Activated T-cell treated with anti-CD3 and anti-CD28 coated beads, Interleukin-2, amount 50 U/mL, for 4 hours (primary cell): ENCODE measurements around the gene DBR1. TPM values are rescaled to one million over a fixed set of nuclear protein-coding genes. Genes with fewer than 3 reads are reported as not detected.
A peak's percentile ranks its signal among the peaks of the same experiment; 100 is the strongest.

Source experiments
- ATAC-seq, 2 donors: fragments of 200-7000 bp; cut with Tn5 transposase; one replicate each; pipeline ENCODE4 v1.10.0; 2021
- DNase-seq: peaks from one replicate; pipeline ENCODE4 v3.0.0-alpha.2; 2020
- H3K27me3 Mint-ChIP-seq: one replicate; pipeline ENCODE4 v1.8.0; 2021; ENCODE audit warnings: low read depth, mixed read lengths
- H3K36me3 Mint-ChIP-seq: one replicate; pipeline ENCODE4 v1.8.0; 2022; ENCODE audit warnings: mixed read lengths; ENCODE audit not compliant: insufficient read depth
- H3K4me1 Mint-ChIP-seq: one replicate; pipeline ENCODE4 v1.8.0; 2021; ENCODE audit warnings: low read depth, mixed read lengths
- H3K4me3 Mint-ChIP-seq: one replicate; pipeline ENCODE4 v1.8.0; 2021; ENCODE audit warnings: mild to moderate bottlenecking, moderate library complexity, mixed read lengths
- H3K9me3 Mint-ChIP-seq: one replicate; pipeline ENCODE4 v1.8.0; 2021; ENCODE audit warnings: mixed read lengths
- total RNA-seq, 3 donors: library from RNA; stranded (reverse); gene quantifications; one replicate each; pipeline ENCODE4 v1.2.1, GENCODE V29; 2021

The DBR1 gene
- total RNA-seq, 3 donors from 2014 or later, result 36.2 to 40.9 (median 37.8) TPM

GRCh38 chr3:138124188-138124587 lies 50.5 kb downstream of the DBR1 start:
- Mint-ChIP-seq H3K36me3 (no peaks in the 10 kb centered on the region), H3K4me3 (no peak overlapping the region), H3K4me1 (no peaks in the 10 kb centered on the region), H3K27me3 (peaks cover 4% of the 10 kb centered on the region), H3K9me3 (peaks cover 4% of the 10 kb centered on the region)
- no peak for ATAC-seq
- no peak for DNase-seq

DNA sequence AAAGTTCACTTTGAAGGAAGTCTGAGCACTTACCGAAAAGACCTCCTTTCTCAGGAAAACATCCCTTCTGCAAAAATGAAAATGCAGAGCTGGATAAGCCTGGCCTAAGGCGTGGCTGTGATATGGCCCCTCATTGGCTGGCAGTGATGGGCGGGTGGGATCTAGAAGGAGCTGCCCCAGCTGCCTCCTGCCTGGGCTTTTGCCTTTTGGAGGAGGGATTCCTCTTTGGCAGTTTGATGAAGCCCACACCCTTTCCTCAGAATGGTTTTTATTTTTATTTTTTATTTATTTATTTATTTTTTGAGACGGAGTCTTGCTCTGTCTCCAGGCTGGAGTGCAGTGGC lies 55.3 kb downstream of the DBR1 start:
- Mint-ChIP-seq H3K9me3 (peaks cover 4% of the 10 kb centered on the region), H3K36me3 (no peaks in the 10 kb centered on the region), H3K27me3 (peaks cover 37% of the 10 kb centered on the region), H3K4me3 (no peak overlapping the region), H3K4me1 (peaks cover 10% of the 10 kb centered on the region)
- ATAC-seq, result no peak
- no peak for DNase-seq

GRCh38 chr3:138118612-138119422 lies 55.9 kb downstream of the DBR1 start:
- peak; percentile 28 for DNase-seq
- Mint-ChIP-seq H3K27me3 (peaks cover 43% of the 10 kb centered on the region), H3K9me3 (peaks cover 4% of the 10 kb centered on the region), H3K4me3 (no peak overlapping the region), H3K4me1 (peaks cover 10% of the 10 kb centered on the region), H3K36me3 (no peaks in the 10 kb centered on the region)
- ATAC-seq, result peak; percentile 59 to 64

DNA sequence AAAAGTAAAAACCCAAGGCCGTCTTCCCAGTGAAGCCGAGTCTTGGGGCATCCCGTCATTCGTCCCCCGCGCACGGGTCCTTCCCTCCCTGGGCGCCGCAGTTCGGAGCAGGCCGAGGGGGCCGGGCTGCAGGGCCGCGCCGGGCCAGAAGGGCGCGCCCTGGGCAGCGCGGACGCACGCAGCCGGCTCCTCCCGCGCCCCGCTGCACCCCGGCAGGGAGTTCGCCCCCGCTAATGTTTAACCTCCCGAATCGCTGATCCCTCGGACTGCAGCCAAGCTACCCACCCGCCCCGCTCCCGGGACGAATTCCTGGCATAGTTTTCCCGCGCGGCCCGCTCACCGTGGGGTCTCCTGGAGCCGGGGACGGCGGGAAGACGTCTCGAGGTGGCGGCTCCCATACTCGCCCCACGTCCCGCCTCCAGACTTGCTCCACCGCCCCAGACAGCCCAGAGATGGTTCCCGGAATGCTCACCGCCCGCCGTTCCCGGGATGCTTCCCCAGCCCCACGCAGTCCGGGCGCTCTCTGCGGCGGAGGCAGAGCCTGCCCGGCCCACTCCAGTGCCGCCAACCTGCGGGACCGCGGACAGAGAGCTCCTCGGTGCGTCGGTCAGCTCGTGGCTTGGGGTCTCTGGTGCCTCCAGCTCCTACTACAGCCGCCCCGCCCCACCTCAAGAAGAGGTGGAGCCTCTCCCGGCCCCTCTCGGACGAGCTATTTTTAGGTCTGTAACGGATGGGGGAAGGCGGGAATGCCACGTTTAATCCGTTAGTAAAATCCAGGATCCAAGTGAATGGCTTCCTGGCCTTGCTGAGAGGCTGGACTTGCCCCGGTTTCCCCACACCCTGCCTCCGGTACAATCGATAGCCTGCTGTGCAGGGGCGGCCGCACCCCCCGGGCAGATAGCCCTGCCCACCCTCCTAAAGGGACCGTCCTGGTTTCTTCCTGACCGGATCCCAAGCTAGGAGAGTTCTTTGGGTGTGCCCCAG lies 59.4 kb downstream of the DBR1 start, which contains the start of gene DZIP1L:
Gene DZIP1L, minus strand, starts transcription at position 621 of the 984 bp plus-strand sequence. CDS start 11,637 bp downstream, outside the sequence.
- H3K9me3 Mint-ChIP-seq, result no peaks in the 10 kb centered on the region
- H3K36me3 Mint-ChIP-seq, result no peaks in the 10 kb centered on the region
- peaks cover 10% of the 10 kb centered on the region for H3K4me1 Mint-ChIP-seq
- ATAC-seq, result peak; percentile 94 to 95
- no peak for DNase-seq
- H3K4me3 Mint-ChIP-seq, result peak within 1 kb of the TSS; percentile 76
- peaks cover 68% of the 10 kb centered on the region for H3K27me3 Mint-ChIP-seq

- DNase-seq, result no peak
- no peak for ATAC-seq
- peak overlapping the region; percentile 76 for H3K4me3 Mint-ChIP-seq
- no peaks in the 10 kb centered on the region for H3K9me3 Mint-ChIP-seq
- no peaks in the 10 kb centered on the region for H3K36me3 Mint-ChIP-seq
- peaks cover 68% of the 10 kb centered on the region for H3K27me3 Mint-ChIP-seq
- H3K4me1 Mint-ChIP-seq, result peaks cover 10% of the 10 kb centered on the region
Measured at GRCh38 chr3:138114431-138114918, 60.2 kb downstream of the DBR1 start.

DNA sequence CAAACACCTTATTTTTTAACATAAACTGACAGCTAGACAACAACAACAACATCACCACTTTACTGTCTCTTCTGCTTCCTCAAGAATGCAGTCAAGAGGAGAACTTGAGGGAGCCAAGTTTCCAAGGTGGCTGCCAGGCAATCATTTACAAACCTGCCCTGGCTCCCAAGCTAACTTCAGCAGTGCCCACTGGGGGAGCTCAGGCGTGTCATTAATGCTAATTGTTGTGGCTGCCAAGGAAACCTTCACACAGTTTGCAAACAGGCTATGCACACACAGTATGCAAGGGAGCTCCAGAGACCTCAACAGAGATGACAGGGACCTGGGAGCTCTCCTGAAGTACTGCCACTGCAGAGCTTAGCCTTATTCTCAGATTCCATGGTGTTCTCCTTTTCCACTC lies 61.4 kb downstream of the DBR1 start:
- Mint-ChIP-seq H3K9me3 (no peaks in the 10 kb centered on the region), H3K36me3 (no peaks in the 10 kb centered on the region), H3K4me1 (peaks cover 10% of the 10 kb centered on the region), H3K4me3 (no peak overlapping the region), H3K27me3 (peaks cover 61% of the 10 kb centered on the region)
- ATAC-seq (no peak), DNase-seq (no peak)

GRCh38 chr3:138112362-138112761 lies 62.4 kb downstream of the DBR1 start:
- Mint-ChIP-seq H3K9me3 (no peaks in the 10 kb centered on the region), H3K4me1 (peaks cover 10% of the 10 kb centered on the region), H3K36me3 (no peaks in the 10 kb centered on the region), H3K4me3 (no peak overlapping the region), H3K27me3 (peaks cover 56% of the 10 kb centered on the region)
- DNase-seq, result no peak
- no peak for ATAC-seq

Other genes starting within 250 kb of the DBR1 start
- gene CLDN18, start 164.8 kb downstream of the DBR1 start, total RNA-seq, result under 1 TPM; 0.08 to 0.18 (median 0.13) TPM
- not detected for gene DZIP1L, start 59.3 kb downstream of the DBR1 start, total RNA-seq
- not detected for gene A4GNT, start 42.5 kb downstream of the DBR1 start, total RNA-seq
- 10 to 100 TPM; 51.4 to 54.6 (median 52.4) TPM for gene ARMC8, start 12.4 kb upstream of the DBR1 start, total RNA-seq
- gene NME9, start 154.9 kb upstream of the DBR1 start, total RNA-seq, result not detected
- gene MRAS, start 173.7 kb upstream of the DBR1 start, total RNA-seq, result under 1 TPM; 0.19 to 0.56 (median 0.34) TPM